GM19099 (cell line): ENCODE data around the gene ITGB6.

Experiments used
- POLR2A ChIP-seq: IDR thresholded peaks from 3 replicates; pipeline ENCODE4 v1.6.1; 2011; ENCODE audit warnings: low read depth; ENCODE audit not compliant: insufficient read length; ENCODE audit errors: extremely low read depth

Gene ITGB6

DNA sequence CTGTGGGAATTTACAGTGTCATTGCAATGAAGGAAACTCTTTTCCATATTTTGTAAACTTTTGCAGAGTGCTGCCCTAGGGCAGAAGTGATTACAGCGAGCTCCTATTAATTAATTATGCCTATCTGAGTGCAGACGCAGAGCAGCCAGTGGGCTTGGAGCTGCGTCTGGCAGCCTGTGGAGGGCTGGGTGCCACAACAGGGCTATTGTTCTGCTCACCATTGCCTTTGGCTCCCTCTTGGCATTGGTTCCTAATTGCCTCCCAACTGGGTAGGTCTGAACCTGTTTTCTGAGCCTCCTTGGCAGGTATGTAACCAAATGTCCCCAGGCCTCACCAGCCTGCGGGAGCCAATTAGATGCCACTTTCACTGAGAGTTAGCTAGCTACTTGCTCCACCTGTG is 25.6 kb upstream of the ITGB6 start:
- TF ChIP-seq POLR2A = no peak

DNA sequence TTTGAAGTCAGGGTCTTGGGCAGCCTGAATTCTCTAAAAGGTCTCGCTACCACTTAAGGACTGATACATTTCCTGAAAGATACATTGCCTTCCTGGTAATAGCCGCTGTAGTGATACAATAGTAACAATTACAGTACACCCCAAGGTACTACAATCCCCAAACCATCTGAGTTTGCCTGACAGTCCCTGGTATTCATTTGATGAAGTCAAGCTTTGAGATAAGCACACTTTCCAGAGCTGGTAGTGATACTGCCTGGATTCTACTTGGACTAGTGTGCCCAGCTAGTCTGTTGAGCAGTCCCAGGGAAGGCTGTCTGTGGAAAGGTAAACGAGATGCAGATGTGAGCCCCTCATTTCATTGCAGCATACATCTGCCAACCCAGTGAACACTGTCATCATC is 24.4 kb upstream of the ITGB6 start:
- no peak for TF ChIP-seq POLR2A

DNA sequence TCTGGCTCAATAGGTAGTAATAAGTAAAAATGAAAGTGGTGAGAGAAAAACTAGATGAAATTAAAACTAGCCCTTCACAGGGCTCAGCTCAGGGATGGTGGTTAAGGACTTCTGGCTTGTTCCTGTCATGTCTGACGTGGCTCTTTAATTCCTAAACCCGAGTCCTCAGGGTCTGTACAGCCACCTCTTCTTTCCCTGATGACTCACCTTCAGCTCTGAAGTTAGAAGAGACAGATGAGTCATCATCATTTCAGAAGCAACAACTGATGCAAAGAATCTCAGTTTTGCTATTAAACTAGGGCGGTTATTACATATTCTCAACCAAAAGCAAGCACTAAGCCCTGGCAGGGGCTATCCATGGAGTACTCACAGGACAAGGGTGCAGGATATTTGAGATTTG is 24.0 kb upstream of the ITGB6 start:
- TF ChIP-seq POLR2A = no peak

DNA sequence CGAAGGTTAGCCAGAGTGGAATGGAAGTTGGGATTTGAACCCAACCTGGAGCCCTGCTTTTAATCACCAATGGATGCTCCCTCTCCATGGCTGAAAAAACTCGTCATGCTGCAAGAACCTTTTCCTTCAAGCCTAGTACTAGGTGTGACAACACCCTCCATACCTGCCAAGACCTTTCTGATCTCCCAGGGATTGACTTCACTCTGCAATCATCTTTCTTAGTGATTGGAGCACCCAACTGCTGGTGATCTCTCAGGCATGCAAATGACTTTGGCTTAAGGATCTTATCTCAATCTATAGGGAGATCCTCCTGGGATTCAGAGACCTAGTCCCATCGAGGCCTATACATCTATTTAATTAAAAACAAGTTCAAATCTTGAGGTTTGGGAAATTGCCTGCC is 23.5 kb upstream of the ITGB6 start:
- TF ChIP-seq POLR2A = no peak

DNA sequence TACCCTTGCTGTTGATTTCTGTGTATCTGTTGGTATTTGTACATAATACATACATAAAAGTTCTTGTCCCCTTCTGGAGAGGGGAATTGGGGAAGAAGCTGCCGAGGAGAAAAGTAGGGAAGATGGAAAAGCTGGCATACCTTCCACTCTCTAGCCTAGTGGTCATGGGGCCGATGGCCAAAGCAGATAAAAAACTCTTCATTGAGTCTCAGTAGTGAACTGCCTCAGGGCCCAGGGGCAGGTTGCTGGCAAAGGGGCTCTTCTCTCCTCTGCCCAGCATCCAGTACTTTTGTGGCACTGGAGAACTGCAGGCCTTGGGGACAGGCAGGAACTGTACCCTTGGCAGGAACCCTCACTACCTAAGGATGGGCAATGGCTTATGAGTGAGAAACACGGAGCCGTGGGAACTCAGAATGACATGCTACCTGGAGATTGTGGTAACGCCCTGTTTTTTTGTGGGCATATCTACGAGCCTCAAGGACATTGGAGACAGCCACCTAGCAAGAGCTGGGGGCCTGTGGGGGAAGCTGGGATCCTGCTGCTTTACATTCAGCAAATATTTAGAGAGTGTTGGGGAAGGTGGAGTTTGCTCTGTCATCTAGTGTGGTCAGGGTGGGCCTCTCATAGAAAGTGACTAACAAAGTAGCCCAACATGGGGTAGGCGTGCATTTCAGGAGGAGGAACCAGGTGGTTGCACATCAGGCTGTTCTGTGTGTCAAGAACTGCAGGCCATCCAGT is 22.6 kb upstream of the ITGB6 start:
- no peak for TF ChIP-seq POLR2A

DNA sequence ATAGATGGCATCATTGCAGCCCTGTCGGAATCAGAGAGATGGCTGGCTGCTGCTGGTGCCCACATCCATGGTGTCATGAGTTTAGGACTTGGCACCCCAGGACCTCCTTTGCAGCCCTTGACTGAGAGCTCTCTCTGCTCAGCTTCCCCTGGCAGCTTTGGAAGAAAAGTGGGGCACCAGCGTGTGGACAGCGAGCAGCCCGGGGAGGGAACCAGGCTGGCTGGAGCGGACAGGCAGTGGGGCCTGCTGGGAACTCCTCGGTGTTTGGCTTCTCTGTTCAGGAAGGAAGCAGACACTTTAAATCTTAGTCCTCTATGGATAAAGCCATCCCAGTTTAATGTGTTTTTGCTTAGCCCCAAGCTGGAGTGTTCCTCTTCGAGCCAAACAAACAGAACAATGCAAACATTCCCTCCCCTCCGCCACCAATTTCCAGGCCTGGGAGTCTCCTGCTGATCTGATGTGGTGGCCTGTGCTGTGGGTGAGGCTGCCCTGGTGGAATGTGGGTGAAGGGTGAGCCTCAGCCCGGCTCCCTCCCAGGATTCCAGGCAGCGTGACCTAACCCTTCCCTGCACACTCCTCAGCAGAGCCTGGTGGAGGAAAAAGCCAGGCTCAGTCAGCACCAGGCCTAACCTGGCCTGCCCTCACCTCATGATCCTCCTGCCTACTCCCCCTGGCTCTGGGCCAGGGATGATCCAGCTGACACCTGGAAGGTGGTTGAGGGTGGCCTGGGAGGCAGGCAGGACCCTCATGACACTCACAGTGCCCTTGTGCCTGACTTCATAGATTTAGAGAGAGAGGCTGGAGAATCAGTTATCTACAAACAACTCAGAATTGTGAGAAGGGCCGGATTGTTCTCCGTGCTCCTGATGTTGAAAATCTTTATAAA is 21.6 kb upstream of the ITGB6 start:
- TF ChIP-seq POLR2A = no peak

DNA sequence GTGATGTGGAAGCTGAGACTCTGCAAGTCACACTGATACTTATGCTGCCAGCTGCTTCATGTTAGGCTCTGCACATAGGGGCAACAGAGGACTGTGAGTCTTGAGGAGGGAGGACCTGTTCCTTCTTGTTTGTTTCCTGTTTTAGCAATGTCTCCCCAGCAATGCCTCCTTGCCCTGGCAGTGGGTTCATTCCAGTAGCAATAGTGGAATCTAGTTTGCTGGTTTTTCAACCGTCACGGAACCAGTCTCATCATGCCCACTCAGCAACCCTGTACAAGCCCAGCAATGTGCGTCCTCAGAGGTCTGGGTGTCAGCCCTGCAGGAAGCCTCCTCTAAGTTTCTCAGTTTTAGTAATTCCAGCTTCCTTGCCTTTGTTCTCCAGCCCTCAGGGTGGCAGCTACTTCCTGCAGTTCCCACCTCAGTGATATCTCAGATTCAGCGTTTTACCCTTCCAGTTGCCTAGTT is 20.5 kb upstream of the ITGB6 start:
- TF ChIP-seq POLR2A = no peak

DNA sequence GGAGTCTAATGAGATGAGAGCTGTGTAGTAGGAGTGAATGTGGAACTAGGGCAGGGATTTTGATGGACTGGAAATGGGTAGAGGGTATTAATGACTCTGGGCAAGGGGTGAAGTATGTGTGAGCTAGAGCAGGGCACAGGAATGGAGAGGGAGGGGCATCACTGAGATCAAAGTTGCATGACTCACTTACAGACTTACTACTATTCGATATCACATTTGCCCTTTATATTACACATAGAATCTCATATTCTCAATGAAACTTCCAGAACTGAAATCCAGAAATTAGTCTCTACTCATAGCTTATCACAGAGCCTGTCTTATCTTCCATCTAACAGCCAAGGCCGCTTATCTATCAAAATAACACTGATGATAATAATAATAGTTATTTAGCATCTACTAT is 20.0 kb upstream of the ITGB6 start:
- TF ChIP-seq POLR2A = no peak

DNA sequence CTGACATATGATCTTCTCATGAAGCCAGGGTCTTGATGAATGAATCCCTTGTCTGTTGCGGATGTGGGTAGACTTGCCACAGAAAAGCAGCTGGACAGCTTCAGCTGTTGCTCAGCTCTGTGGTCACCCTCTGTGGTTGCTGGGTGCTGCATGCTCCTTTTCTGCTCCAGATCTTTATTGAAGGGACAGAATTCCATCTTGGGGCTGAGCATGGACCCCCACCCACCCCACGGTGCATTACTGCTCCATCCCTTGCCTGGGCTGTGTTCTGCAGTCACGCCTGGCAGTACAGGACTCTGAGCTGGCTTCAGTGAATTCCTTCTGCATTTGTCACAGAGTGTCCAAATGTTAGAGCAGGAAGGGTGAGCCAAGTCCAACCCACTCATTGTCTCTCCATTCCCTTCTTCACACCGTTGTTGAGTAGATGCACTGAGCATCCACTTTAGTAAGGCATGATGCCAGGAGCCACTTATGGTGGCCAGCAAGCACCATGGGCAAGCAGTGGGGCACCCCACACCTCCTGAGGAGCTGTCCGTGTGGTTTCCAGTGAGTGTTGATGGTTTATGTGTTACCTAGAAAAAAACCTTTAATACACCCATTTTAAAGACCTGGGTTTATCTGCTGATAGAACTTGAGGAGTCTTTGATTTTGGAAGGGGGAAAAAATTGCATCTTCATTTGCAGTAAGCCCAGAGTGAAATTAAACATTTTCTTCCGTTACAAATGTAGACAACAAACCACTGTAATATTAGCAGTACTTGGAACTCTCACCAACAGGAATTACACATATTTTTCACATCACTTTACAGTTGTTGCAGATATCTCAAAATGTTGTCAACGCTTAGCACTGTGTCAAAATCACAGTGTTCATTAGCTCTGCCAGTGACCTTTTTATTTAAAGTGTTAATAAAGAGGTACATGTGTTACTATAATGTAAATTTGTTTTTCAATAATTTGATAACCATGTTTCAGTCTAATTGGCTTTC is 14.7 kb upstream of the ITGB6 start:
- TF ChIP-seq POLR2A = no peak

DNA sequence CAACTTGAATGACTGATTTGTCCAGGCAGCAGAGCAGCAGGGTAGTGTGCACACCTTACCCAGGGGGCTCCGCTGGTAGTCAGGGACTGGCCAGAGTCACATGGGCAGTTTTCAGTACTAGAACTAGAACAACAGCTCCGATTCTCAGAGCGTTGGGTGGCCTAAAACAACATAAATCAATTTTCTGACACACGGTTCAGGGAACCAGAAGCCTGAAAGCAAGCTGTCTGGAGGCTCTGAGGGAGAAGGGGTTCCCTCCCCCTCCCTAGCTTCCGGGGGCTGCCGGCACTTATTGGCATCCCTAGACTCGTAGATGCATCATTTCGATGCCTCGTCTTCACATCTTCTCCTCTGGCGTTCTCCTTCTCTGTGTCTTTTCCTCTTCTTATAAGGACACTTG is 13.4 kb upstream of the ITGB6 start:
- TF ChIP-seq POLR2A = no peak

DNA sequence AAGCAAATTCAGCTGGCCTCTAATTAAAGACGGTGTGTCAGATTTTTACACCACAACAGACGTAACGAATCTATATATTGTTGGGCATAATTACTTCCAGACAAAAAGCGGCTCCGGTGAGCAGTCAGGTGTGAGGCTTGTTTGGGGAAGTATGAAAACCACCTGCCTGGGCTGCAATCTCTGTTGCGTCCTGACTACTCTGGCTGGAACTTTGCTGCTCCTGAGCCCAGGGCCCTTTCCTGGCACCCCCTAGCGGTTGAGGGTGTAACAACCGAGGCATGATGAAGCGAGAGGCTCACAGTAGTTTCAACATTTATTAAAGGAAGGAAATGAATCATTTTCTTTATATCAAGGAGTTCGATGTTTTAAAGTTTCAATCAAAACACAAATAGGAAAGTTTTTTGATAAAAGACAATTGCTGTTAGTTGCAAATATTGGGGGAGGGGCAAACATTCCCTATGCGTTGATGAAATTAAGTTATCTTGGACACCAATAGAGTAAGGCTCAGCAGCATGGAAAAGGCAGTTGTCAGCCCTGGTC is 10.6 kb upstream of the ITGB6 start:
- no peak for TF ChIP-seq POLR2A

DNA sequence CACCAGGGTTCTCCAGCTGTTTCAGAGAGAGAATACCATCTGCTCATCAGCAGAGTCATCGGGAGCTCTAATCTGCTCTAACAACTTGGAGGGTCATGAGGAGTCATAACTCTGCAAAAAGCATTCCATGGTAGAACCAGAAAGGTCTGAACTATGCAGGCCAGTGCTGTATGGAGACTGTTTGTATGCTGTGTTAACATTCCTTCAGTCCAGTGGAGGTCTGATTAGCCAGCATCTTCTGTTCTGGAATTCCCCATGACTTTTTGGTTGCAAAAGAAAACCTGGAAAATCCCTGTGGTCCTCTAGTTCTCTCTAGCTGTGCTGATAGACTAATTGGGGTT is 9.4 kb upstream of the ITGB6 start:
- TF ChIP-seq POLR2A = no peak

DNA sequence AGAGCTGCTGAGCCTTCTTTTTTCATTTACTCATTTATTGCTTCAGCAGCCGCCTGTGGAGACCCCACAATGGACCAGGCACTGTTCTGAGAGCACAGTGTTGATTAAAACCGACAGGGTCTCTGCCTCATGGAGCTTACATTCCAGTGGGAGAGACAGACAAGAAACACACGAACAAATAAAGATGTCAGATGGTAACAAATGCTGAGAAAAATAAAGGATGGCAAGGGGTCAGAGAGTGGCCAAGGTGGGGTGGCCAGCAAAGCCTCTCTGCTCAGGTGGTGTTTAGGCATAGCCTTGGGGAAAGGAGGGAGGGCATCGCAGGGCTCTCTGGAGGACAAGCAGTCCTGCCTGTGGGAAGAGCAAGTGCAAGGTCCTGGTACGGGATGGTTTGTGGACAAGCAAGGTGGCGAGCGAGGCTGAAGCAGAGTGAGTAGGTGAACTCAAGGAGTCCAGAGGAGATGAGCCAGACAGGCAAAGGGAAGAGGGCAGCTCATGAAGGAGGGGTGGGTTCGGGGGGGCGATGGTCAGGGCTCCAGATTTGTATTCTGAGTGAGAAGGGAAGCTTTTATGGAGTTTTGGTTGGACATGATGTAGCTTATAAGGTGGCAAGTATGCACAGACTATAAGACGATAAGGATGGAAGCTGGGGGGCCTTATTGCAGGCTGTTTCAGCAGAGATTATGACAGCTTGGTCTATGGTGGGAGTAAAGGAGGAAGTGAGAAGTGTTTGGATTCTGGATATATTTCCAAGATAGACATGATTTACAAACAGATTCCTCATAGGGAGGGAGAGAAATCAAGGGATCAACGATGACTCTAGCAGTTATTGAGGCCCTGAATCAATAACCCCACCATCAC is 8.8 kb upstream of the ITGB6 start:
- no peak for TF ChIP-seq POLR2A
